ENCODE data around the gene MST1. TPM values are rescaled to one million over a fixed set of nuclear protein-coding genes. Genes with fewer than 3 reads are reported as not detected.

Gene MST1
- total RNA-seq, 1 donor from 2014 or later = 10.8 TPM

GRCh38 chr3:49713336-49714105, 24.2 kb upstream of the MST1 start:
- peaks cover 0 to 7% of the 10 kb centered on the region in 2 donors for H3K36me3 ChIP-seq
- TF ChIP-seq POLR2A (IDR thresholded peaks at IDR 0.05) (no peak), CTCF (IDR thresholded peaks at IDR 0.05) (no peak), POLR2AphosphoS5 (IDR thresholded peaks at IDR 0.05; ENCODE audit: insufficient read depth in 1 of 2, low read depth in 1 of 2) (peak in 1 of 2 donors; percentile 14)
- intact Hi-C loops (cut with DNase I) = no loop called here
- DNase-seq (ENCODE audit: extremely low spot score in 2 of 2) = no peak
- H3K27ac ChIP-seq = no peak overlapping the region
- no peak overlapping the region for H3K4me3 ChIP-seq
- peaks cover 6% of the 10 kb centered on the region for H3K4me1 ChIP-seq
- H3K27me3 ChIP-seq = no peaks in the 10 kb centered on the region
- H3K9me3 ChIP-seq = no peaks in the 10 kb centered on the region

- TF ChIP-seq POLR2AphosphoS5 (IDR thresholded peaks at IDR 0.05; ENCODE audit: insufficient read depth in 1 of 2, low read depth in 1 of 2) = no peak
- no peak for TF ChIP-seq POLR2A (IDR thresholded peaks at IDR 0.05)
- TF ChIP-seq CTCF (IDR thresholded peaks at IDR 0.05) = no peak
- no peak for DNase-seq (ENCODE audit: extremely low spot score in 2 of 2)
- no peaks in the 10 kb centered on the region for H3K9me3 ChIP-seq
- no peaks in the 10 kb centered on the region for H3K27me3 ChIP-seq
- H3K4me1 ChIP-seq = no peaks in the 10 kb centered on the region
- H3K36me3 ChIP-seq = peaks cover 0 to 7% of the 10 kb centered on the region in 2 donors
- H3K27ac ChIP-seq = no peak overlapping the region
- intact Hi-C loops (cut with DNase I) = no loop called here
- H3K4me3 ChIP-seq = no peak overlapping the region
These were observed 23.5 kb upstream of the MST1 start for GRCh38 chr3:49712631-49713317.

GRCh38 chr3:49712166-49712565, 22.9 kb upstream of the MST1 start:
- Histone ChIP-seq H3K36me3 (peaks cover 0 to 7% of the 10 kb centered on the region in 2 donors), H3K9me3 (no peaks in the 10 kb centered on the region), H3K4me1 (no peaks in the 10 kb centered on the region), H3K4me3 (no peak overlapping the region), H3K27ac (no peak overlapping the region), H3K27me3 (no peaks in the 10 kb centered on the region)
- intact Hi-C loops (cut with DNase I) = no loop called here
- no peak for DNase-seq (ENCODE audit: extremely low spot score in 2 of 2)
- TF ChIP-seq POLR2AphosphoS5 (IDR thresholded peaks at IDR 0.05; ENCODE audit: insufficient read depth in 1 of 2, low read depth in 1 of 2) = no peak
- TF ChIP-seq CTCF (IDR thresholded peaks at IDR 0.05) = no peak
- no peak for TF ChIP-seq POLR2A (IDR thresholded peaks at IDR 0.05)

- intact Hi-C loops (cut with DNase I) = no loop called here
- Histone ChIP-seq H3K4me3 (no peak overlapping the region), H3K27me3 (no peaks in the 10 kb centered on the region), H3K36me3 (peaks cover 0 to 7% of the 10 kb centered on the region in 2 donors), H3K27ac (no peak overlapping the region), H3K9me3 (no peaks in the 10 kb centered on the region), H3K4me1 (no peaks in the 10 kb centered on the region)
- no peak for DNase-seq (ENCODE audit: extremely low spot score in 2 of 2)
- TF ChIP-seq POLR2AphosphoS5 (IDR thresholded peaks at IDR 0.05; ENCODE audit: insufficient read depth in 1 of 2, low read depth in 1 of 2) (no peak), POLR2A (IDR thresholded peaks at IDR 0.05) (no peak), CTCF (IDR thresholded peaks at IDR 0.05) (no peak)
These were observed 22.2 kb upstream of the MST1 start for GRCh38 chr3:49711489-49711888.

- no peak for DNase-seq (ENCODE audit: extremely low spot score in 2 of 2)
- Histone ChIP-seq H3K36me3 (peaks cover 0 to 18% of the 10 kb centered on the region in 2 donors), H3K4me1 (no peaks in the 10 kb centered on the region), H3K27me3 (no peaks in the 10 kb centered on the region), H3K9me3 (no peaks in the 10 kb centered on the region), H3K4me3 (no peak overlapping the region), H3K27ac (no peak overlapping the region)
- TF ChIP-seq POLR2AphosphoS5 (IDR thresholded peaks at IDR 0.05; ENCODE audit: insufficient read depth in 1 of 2, low read depth in 1 of 2) (no peak), POLR2A (IDR thresholded peaks at IDR 0.05) (no peak), CTCF (IDR thresholded peaks at IDR 0.05) (no peak)
- intact Hi-C loops (cut with DNase I) = no loop called here
These were observed 20.6 kb upstream of the MST1 start for GRCh38 chr3:49709852-49710251.
